Esophagus mucosa (tissue), 1 donor: ENCODE data around the gene ST6GALNAC6. TPM values are rescaled to one million over a fixed set of nuclear protein-coding genes. Genes with fewer than 3 reads are reported as not detected.

Experiments
- ATAC-seq: fragments of 200-7000 bp; cut with Tn5 transposase; one replicate; pipeline ENCODE4 v1.9.1; 2020
- total RNA-seq: library from RNA; stranded (reverse); gene quantifications from one replicate; pipeline ENCODE4 v1.2.4, GENCODE V29; 2023
- donor health status: DM: yes; HTN: yes; CAD: no.

The ST6GALNAC6 gene, protein sequence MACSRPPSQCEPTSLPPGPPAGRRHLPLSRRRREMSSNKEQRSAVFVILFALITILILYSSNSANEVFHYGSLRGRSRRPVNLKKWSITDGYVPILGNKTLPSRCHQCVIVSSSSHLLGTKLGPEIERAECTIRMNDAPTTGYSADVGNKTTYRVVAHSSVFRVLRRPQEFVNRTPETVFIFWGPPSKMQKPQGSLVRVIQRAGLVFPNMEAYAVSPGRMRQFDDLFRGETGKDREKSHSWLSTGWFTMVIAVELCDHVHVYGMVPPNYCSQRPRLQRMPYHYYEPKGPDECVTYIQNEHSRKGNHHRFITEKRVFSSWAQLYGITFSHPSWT
- total RNA-seq, result 13.0 TPM

DNA sequence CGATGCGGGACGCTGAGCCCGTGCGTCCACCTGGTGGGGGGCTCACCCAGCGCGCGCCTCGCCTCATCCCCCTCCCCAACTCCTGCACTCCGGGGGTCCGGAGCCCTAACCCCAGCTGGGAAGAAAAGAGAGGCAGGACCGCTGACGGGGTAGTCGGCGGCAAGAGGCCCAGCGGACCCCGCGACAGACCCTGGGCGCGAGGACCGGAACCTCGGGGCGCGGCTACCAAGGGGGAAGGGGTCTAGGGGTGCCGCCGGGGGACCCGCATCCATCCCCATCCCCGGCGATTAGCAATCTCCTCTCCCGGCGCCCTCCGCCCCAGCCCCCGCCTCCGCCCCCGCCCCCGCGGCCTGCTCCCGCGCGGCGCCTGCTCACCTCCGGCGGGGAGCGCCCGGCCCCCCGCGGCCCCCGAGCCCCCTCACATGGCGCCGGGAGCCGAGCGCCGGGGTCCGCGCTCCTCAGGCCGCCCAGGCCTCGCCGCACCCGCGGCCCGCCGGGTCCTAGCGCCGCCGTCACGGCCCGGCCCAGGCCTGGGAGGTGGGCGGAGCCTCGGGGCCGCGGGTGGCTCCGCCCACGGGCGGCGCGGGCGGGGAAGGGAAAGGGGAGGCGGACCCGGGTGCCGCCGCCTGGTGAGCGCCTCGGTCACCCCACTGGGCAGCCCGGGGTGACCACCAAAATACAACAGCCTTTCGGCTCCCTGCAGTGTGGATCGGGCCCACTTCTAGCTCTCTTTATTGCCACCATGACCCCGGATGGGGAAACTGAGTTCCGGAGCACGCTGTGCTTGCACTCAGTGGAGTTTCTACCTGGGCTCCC, at the start of gene ST6GALNAC6:
TSS of gene ST6GALNAC6 (minus strand) at position 476 of the 816 bp plus-strand sequence. CDS start 1,622 bp downstream, outside the sequence.
- ATAC-seq, result peak; percentile 83

GRCh38 chr9:127947841-127948710, 48.7 kb upstream of the ST6GALNAC6 start:
- ATAC-seq, result no peak

- no peak for ATAC-seq
These were observed 47.3 kb upstream of the ST6GALNAC6 start for GRCh38 chr9:127946728-127947127.

DNA sequence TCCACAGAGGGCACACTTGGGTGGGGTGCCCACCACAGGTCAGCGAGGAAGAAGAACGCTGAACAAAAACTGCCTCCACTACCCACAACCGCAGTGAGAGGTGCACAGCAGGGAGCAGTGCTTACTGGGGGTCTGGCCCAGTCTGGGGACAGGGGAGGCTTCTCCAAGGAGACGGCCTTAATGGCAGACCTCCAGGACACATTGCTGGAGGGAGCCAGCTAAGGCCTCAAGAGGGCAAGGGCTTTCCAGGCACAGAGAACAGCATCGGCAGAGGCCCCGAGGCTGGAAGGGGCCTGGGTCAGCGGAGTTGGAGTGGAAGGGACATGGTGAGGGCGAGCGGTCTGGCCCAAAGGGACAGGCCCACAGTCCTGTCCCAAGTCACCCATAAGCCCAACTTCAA, 46.5 kb upstream of the ST6GALNAC6 start:
- no peak for ATAC-seq

GRCh38 chr9:127945338-127945737, 45.9 kb upstream of the ST6GALNAC6 start:
- ATAC-seq, result no peak

DNA sequence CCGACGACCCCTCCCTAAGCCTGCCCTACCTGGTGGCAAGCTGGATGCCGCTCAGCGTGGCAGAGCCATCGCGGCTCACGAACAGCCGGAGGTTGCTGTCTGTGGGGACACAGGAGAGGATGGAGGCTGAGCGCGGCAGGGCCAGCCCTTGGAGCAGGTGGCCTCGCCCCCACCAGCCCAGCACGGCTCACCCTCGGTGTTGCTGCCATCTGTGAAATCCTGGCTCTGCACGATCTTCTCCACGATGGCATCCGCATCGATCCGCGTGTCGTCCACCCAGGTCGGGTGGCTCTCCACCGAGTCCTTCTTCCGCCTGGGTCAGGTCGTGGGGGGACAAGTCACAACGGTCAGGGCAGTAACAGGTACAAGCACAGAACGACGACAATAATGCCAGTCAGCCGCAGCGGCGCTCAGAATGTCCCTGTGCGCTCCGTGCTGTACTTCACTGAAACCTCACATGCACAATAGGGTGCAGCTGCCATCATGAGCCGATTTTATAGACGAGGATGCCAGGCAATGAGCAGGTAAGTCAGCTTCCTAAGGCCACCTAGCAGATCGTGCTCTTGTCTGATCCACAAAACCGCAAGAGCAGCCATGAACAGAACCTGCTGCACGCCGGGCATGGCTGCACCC, 45.3 kb upstream of the ST6GALNAC6 start:
- no peak for ATAC-seq

GRCh38 chr9:127943731-127944144, 44.3 kb upstream of the ST6GALNAC6 start:
- peak; percentile 73 for ATAC-seq

DNA sequence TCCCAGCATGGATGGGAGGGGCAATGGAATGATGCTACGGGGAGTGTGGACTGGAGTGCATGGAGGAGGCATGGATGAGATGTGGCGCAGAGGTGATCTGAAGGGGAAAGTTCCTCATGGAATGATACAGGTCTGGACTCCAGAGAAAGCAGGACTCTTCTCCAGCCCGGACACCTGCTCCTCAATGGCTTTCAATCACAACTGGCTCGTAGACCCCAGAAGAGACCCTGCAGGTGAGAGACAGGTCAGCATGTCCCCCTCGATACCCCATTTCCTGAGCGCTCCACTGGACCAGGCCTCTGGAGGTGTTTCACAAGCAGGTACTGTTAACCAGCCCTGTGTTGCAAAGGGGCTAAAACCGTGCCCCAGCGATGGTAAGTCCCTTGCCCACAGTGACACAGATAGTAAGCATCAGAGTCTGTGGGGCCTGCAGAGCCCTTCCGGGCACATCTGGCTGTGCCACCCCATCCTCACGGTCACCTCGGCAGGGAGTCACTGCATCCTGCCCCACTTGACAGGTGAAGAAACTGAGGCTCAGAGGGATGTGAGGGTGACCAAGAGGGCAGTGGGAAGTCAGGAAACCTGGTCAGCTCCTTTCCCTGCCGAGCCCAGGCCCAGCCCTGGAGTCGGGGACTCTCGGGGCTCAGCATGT, 43.7 kb upstream of the ST6GALNAC6 start:
- ATAC-seq, result no peak

GRCh38 chr9:127942216-127943010, 43.0 kb upstream of the ST6GALNAC6 start:
- ATAC-seq, result peak; percentile 30

- ATAC-seq, result no peak
These were observed 42.5 kb upstream of the ST6GALNAC6 start for GRCh38 chr9:127941961-127942215.

DNA sequence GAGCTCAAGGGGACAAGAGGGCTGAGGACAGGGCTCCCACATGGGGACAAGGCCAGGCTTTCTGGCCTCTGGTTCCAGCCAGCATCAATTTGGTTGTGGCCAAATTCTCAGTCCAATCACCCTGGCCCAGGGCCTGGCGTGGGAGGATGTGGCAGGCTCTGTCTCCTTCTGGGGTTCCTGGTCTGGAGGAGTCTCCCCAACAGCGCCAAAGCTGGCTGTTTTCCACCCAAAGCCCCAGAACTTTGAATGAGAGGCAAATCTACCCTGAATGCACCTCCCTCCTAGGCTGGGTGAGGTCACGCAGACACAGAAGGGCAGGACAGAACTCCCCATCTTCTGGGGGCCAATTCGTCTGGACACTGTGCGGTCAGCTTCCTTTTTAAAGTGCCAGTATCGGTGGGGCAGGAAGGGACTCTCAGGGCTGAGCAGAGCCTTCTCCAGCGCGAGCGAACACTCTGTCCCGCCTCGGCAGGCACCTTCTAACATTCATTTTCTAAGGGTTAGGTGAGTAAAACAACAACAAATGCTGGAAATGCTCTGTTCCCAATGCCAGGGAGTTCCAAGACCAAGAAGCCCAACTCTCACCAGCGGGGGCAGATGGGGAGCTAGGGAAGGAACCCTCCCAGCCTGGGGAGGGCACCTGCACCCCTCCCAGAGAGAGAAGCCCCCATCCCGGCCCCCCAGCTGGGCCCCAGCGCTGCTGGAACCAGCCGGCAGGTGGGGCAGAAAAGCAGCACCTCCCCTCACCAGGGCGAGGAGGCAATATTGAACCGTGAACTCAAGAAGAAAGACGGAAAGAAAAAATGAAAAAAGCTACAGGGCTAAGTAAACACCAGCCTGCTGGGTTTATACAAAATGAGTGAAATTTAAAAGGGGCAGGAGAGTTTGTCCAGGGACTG, 41.9 kb upstream of the ST6GALNAC6 start:
- no peak for ATAC-seq

DNA sequence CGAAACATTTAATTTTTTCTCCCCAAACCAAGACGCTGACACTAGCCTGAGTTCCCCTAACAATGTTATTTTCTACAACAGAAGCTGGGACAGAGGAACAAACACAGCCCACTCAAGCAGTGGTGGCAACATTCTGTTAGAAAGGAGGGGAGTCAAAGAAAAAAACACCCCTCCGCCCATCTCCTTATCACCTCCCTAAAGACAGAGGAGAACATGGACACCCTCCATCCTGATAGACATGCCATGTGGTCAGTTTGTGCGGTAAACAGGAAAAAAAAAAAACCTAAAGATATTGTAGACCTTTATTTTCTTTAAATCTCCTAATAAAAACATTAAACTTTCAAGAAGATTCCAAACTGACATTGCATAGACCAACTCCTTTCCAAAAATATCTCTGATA, 41.2 kb upstream of the ST6GALNAC6 start:
- ATAC-seq, result no peak

GRCh38 chr9:127938298-127938690, 38.9 kb upstream of the ST6GALNAC6 start:
- peak; percentile 7 for ATAC-seq

- peak; percentile 81 for ATAC-seq
These were observed 38.2 kb upstream of the ST6GALNAC6 start, which contains the start of gene DPM2 for GRCh38 chr9:127937388-127938297. Gene DPM2, minus strand, starts transcription at chr9:127937854. Its CDS starts 34 bp downstream, at chr9:127937820.

GRCh38 chr9:127937056-127937387, 37.6 kb upstream of the ST6GALNAC6 start:
- no peak for ATAC-seq

GRCh38 chr9:127936347-127936852, 37.0 kb upstream of the ST6GALNAC6 start:
- ATAC-seq, result no peak

GRCh38 chr9:127935765-127936221, 36.4 kb upstream of the ST6GALNAC6 start:
- peak; percentile 8 for ATAC-seq

- ATAC-seq, result no peak
These were observed 35.6 kb upstream of the ST6GALNAC6 start for GRCh38 chr9:127934986-127935385.

- ATAC-seq, result no peak
These were observed 34.8 kb upstream of the ST6GALNAC6 start for GRCh38 chr9:127934248-127934647.
